Hepatocyte (in vitro differentiated cells): ENCODE results near the gene CAV2. TPM values are rescaled to one million over a fixed set of nuclear protein-coding genes. Genes with fewer than 3 reads are reported as not detected.

Experiments
- DNase-seq: peaks from one replicate; pipeline ENCODE4 v3.0.0-alpha.2; 2016; ENCODE audit warnings: low spot score
- H2AFZ ChIP-seq: fragments of 200-600 bp; sonication (generic); 2 replicates; pipeline ENCODE4 v1.6.0; 2016; ENCODE audit warnings: antibody characterized with exemption, mild to moderate bottlenecking
- H3K27ac ChIP-seq: fragments of 200-600 bp; sonication (generic); 2 replicates; pipeline ENCODE4 v1.5.1; 2016; ENCODE audit warnings: mild to moderate bottlenecking
- H3K27me3 ChIP-seq: fragments of 200-600 bp; sonication (generic); 2 replicates; pipeline ENCODE4 v1.6.1; 2016
- H3K36me3 ChIP-seq: fragments of 200-600 bp; sonication (generic); replicated peaks from 2 replicates; pipeline ENCODE4 v1.5.1; 2016; ENCODE audit warnings: low read depth; ENCODE audit not compliant: insufficient read depth
- H3K4me1 ChIP-seq: fragments of 200-600 bp; sonication (generic); 2 replicates; pipeline ENCODE4 v1.5.1; 2016; ENCODE audit warnings: mild to moderate bottlenecking, moderate library complexity; ENCODE audit not compliant: insufficient read depth
- H3K4me2 ChIP-seq: fragments of 200-600 bp; sonication (generic); 2 replicates; pipeline ENCODE4 v1.6.0; 2016
- H3K4me3 ChIP-seq: fragments of 200-600 bp; sonication (generic); 2 replicates; pipeline ENCODE4 v1.5.1; 2016; ENCODE audit warnings: mild to moderate bottlenecking
- H3K79me2 ChIP-seq: fragments of 200-600 bp; sonication (generic); 2 replicates; pipeline ENCODE4 v1.6.0; 2017; ENCODE audit warnings: mild to moderate bottlenecking
- H3K9me2 ChIP-seq: fragments of 200-600 bp; sonication (generic); replicated peaks from 2 replicates; pipeline ENCODE4 v1.6.0; 2017; ENCODE audit warnings: mild to moderate bottlenecking; ENCODE audit not compliant: insufficient read depth
- H3K9me3 ChIP-seq: fragments of 200-600 bp; sonication (generic); 2 replicates; pipeline ENCODE4 v1.5.1; 2016; ENCODE audit warnings: low read depth, mild to moderate bottlenecking
- H4K20me1 ChIP-seq: fragments of 200-600 bp; sonication (generic); 2 replicates; pipeline ENCODE4 v1.6.0; 2016; ENCODE audit warnings: mild to moderate bottlenecking; ENCODE audit not compliant: insufficient read depth, poor library complexity, severe bottlenecking
- CTCF ChIP-seq: fragments of 200-600 bp; sonication (generic); IDR thresholded peaks from 2 replicates; pipeline ENCODE4 v1.5.1; 2016; ENCODE audit warnings: antibody characterized with exemption, mild to moderate bottlenecking; ENCODE audit not compliant: poor library complexity
- EZH2 ChIP-seq: fragments of 200-600 bp; sonication (generic); IDR thresholded peaks from 2 replicates; pipeline ENCODE4 v1.6.1; 2016; ENCODE audit warnings: antibody characterized with exemption, mild to moderate bottlenecking, borderline replicate concordance
- EZH2phosphoT487 ChIP-seq: fragments of 200-600 bp; sonication (generic); IDR thresholded peaks from one replicate; pipeline ENCODE4 v1.6.1; 2018; ENCODE audit warnings: antibody characterized with exemption, mild to moderate bottlenecking, low read depth, moderate library complexity; ENCODE audit not compliant: unreplicated experiment, severe bottlenecking
- WGBS: methylation state at CpG from one replicate; pipeline ENCODE4 v1.1.6; 2016; ENCODE audit warnings: low lambda C conversion rate; ENCODE audit errors: missing lambda C conversion rate; 5-methylcytosine and 5-hydroxymethylcytosine counted together
- polyA plus RNA-seq: library from polyadenylated mRNA; unstranded; fragments of >200 nt; fragmentation: Nextera tagmentation; extraction: Ambion mirVana; gene quantifications from 2 replicates; pipeline ENCODE4 v1.2.1, GENCODE V29; 2016
- total RNA-seq: library from RNA; depleted of rRNA; stranded (reverse); fragments of >200 nt; gene quantifications from 2 replicates; pipeline ENCODE4 v1.2.3, GENCODE V29; 2014

Gene CAV2
- total and polyA plus RNA-seq, 2 experiments from 2014 or later: 49.2 to 53.0 TPM

DNA sequence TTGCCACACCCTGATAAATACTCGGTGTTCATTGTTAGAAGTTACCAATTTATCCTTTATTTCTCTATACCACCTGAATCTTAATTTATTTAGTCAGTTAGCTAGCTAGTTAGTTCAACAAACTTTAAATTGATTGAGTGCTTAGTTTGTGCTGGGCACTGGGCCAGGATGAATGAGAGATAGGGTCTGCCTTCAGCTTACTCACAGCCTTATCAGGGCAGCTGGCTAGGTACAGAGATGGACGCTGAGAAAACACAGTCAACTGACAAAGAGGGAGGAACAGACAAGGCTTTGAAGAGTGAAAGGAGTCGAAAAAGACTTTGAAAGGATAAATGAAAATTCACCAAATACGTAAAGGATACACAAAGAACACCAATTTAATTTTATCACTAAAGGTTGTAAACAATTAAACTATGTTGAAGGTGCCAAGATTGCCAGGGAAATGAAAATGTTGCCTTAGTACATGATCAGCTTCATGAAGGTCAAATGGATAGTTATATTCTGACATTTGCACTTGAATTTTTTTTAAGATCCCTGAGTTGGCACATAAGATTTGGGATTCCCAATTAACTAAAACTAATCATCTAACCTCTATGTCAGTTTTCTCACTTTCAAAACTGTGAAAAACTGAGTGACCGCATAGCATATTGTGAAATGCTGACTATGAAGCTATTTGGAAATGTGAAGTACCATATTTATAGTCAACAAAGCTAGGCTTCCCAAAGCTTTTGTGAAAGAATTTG is 2.1 kb downstream of the CAV2 start:
- H3K27me3 ChIP-seq: no peaks in the 10 kb centered on the region
- no peaks in the 10 kb centered on the region for H3K9me2 ChIP-seq
- no peaks in the 10 kb centered on the region for H3K9me3 ChIP-seq
- H3K79me2 ChIP-seq: no peaks in the 10 kb centered on the region
- TF ChIP-seq EZH2: no peak
- no peak for TF ChIP-seq CTCF
- no peak for TF ChIP-seq EZH2phosphoT487
- peak; percentile 35 for DNase-seq
- no peaks in the 10 kb centered on the region for H4K20me1 ChIP-seq
- 59% methylated on average over 5 of the region's 5 CpGs for WGBS
- peak overlapping the region; percentile 79 for H3K4me3 ChIP-seq
- H3K4me1 ChIP-seq: peaks cover 10% of the 10 kb centered on the region
- H3K36me3 ChIP-seq: no peaks in the 10 kb centered on the region
- H3K4me2 ChIP-seq: peak overlapping the region; percentile 94
- peak overlapping the region; percentile 78 for H3K27ac ChIP-seq
- H2AFZ ChIP-seq: no peak overlapping the region

DNA sequence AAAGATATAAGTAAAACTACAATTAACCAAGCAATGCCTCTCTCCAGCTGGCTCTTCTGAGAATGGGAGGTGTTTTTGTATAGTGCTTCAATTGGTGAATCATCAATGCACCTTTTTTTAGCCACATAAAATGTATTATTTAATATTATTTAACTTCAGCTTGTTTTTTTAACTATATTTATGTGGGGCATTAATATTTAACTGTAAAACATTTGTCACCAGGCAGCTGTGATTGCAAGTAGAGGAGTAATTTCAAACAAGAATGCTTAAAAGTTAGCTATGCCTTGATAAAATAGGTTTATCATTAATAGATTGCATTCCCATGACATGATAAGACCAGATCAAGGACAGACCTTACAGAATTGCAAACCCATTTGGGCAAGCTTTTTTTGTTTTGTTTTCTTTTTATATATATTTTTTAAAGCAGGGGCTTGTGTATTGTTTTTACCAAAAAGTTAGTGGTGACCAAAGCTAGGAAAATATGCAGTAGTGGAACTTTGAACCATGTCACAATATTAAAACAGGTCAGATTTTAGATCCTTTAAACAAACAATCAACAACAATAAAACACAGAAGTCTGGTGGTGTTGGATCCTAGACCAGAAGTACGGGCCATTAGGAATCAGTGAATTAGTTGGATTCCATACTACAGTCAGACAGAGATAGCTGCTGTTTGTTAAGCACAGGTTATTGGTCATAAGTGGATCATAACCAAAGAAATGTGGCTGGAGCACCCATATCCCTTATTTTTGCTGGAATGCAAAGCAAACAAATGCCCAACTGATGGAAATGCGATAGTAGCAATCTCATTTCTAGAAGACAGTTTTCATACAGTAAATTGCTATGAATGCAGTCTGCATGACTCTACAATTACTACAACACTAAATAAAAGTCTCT is 2.9 kb downstream of the CAV2 start:
- Histone ChIP-seq H3K9me3 (no peaks in the 10 kb centered on the region), H3K79me2 (no peaks in the 10 kb centered on the region), H3K4me1 (peaks cover 10% of the 10 kb centered on the region), H4K20me1 (no peaks in the 10 kb centered on the region), H3K4me2 (peak overlapping the region; percentile 94), H3K9me2 (no peaks in the 10 kb centered on the region), H3K4me3 (no peak overlapping the region), H3K27ac (peak overlapping the region; percentile 78), H3K27me3 (no peaks in the 10 kb centered on the region), H3K36me3 (no peaks in the 10 kb centered on the region), H2AFZ (no peak overlapping the region)
- no peak for DNase-seq
- TF ChIP-seq EZH2: no peak
- no peak for TF ChIP-seq EZH2phosphoT487
- no peak for TF ChIP-seq CTCF
- 80% methylated on average over 2 of the region's 2 CpGs for WGBS

- Histone ChIP-seq H3K27me3 (no peaks in the 10 kb centered on the region), H3K4me2 (no peak overlapping the region), H3K79me2 (no peaks in the 10 kb centered on the region), H3K4me3 (no peak overlapping the region), H3K36me3 (no peaks in the 10 kb centered on the region), H4K20me1 (no peaks in the 10 kb centered on the region), H3K4me1 (peaks cover 10% of the 10 kb centered on the region), H2AFZ (no peak overlapping the region), H3K9me3 (no peaks in the 10 kb centered on the region), H3K27ac (no peak overlapping the region), H3K9me2 (no peaks in the 10 kb centered on the region)
- no peak for TF ChIP-seq EZH2phosphoT487
- DNase-seq: no peak
Measured at GRCh38 chr7:116503835-116504234, 4.3 kb downstream of the CAV2 start.

- no peak overlapping the region for H3K4me3 ChIP-seq
- H3K27ac ChIP-seq: no peak overlapping the region
- H3K4me1 ChIP-seq: peaks cover 10% of the 10 kb centered on the region
- H3K36me3 ChIP-seq: no peaks in the 10 kb centered on the region
- no peak overlapping the region for H2AFZ ChIP-seq
- H3K79me2 ChIP-seq: no peaks in the 10 kb centered on the region
- no peaks in the 10 kb centered on the region for H3K27me3 ChIP-seq
- no peaks in the 10 kb centered on the region for H3K9me3 ChIP-seq
- 98% methylated on average over 2 of the region's 2 CpGs for WGBS
- no peak for DNase-seq
- H3K4me2 ChIP-seq: no peak overlapping the region
- no peaks in the 10 kb centered on the region for H4K20me1 ChIP-seq
- TF ChIP-seq CTCF (no peak), EZH2phosphoT487 (no peak), EZH2 (no peak)
- H3K9me2 ChIP-seq: no peaks in the 10 kb centered on the region
Measured at GRCh38 chr7:116505278-116505677, 5.7 kb downstream of the CAV2 start.
